ENCODE data around the gene MLC1.

DNA sequence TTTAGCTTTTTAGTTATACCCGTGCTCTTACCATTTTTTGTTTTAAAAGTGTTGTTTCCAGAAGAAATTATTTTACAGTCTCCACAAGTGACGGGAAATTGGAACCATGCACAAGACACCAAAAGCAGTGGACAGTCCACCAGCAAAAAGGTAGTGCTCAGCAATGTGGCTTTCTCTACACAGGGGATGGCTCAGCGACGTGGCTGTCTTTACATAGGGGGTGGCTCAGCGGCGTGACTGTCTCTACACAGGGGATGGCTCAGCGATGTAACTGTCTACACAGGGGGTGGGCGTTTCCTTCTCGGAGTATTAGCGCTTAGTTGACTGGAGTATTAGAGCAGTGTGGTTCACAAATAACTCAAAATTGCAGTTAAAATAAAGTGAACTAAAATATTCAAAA, 49.3 kb upstream of the MLC1 start:
- TF ChIP-seq EZH2 (IDR thresholded peaks at IDR 0.05; ENCODE audit: low read length), result no peak
- TF ChIP-seq, protein P1, sequence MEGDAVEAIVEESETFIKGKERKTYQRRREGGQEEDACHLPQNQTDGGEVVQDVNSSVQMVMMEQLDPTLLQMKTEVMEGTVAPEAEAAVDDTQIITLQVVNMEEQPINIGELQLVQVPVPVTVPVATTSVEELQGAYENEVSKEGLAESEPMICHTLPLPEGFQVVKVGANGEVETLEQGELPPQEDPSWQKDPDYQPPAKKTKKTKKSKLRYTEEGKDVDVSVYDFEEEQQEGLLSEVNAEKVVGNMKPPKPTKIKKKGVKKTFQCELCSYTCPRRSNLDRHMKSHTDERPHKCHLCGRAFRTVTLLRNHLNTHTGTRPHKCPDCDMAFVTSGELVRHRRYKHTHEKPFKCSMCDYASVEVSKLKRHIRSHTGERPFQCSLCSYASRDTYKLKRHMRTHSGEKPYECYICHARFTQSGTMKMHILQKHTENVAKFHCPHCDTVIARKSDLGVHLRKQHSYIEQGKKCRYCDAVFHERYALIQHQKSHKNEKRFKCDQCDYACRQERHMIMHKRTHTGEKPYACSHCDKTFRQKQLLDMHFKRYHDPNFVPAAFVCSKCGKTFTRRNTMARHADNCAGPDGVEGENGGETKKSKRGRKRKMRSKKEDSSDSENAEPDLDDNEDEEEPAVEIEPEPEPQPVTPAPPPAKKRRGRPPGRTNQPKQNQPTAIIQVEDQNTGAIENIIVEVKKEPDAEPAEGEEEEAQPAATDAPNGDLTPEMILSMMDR (optimal IDR thresholded peaks at IDR 0.05 in 1 of 3, IDR thresholded peaks at IDR 0.05 in 1 of 3, conservative IDR thresholded peaks at IDR 0.05 in 1 of 3; ENCODE audit: extremely low read depth in 1 of 3, insufficient read depth in 2 of 3, low read length in 3 of 3), result no peak
